ENCODE measurements around the gene NKAIN2. TPM values are rescaled to one million over a fixed set of nuclear protein-coding genes. Genes with fewer than 3 reads are reported as not detected.
"Not testable (repeated sequence)": the region's sequence is repeated elsewhere in the genome, so short reads cannot be mapped to it uniquely, and the experiment has no call there.

The NKAIN2 gene
- total RNA-seq, 2 experiments from 2014 or later = not detected

DNA sequence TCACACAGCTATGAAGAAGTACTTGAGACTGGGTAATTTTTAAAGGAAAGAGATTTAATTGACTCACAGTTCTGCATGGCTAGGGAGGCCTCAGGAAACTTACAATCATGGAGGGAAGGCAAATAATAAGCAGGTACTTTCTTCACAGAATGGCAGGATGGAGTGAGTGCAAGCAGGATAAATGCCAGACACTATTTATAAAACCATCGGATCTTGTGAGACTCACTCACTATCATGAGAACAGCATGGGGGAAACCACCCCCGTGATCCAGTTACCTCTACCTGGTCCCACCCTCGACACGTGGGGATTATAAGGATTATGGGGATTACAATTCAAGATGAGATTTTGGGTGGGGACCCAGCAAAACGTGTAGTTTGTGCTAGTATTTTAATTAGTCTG is 186.3 kb downstream of the NKAIN2 start:
- DNase-seq; H3K36me3 Mint-ChIP-seq (ENCODE audit: low read depth); POLR2A ChIA-PET; ATAC-seq; intact Hi-C loops (cut with DNase I, micrococcal nuclease); H3K9me3 Mint-ChIP-seq (ENCODE audit: low read depth); H3K4me1 Mint-ChIP-seq; H3K27ac Mint-ChIP-seq; H3K27me3 Mint-ChIP-seq; H3K4me3 Mint-ChIP-seq; CTCF ChIA-PET: not testable (repeated sequence)

- CTCF ChIA-PET = no interaction called here
- H3K27ac Mint-ChIP-seq = no peak overlapping the region
- no peaks in the 10 kb centered on the region for H3K4me1 Mint-ChIP-seq
- H3K27me3 Mint-ChIP-seq = no peaks in the 10 kb centered on the region
- H3K9me3 Mint-ChIP-seq (ENCODE audit: low read depth) = no peaks in the 10 kb centered on the region
- intact Hi-C loops (cut with DNase I, micrococcal nuclease) = no loop called here
- DNase-seq (no peak), ATAC-seq (no peak)
- H3K36me3 Mint-ChIP-seq (ENCODE audit: low read depth) = no peaks in the 10 kb centered on the region
- H3K4me3 Mint-ChIP-seq = no peak overlapping the region
- POLR2A ChIA-PET = no interaction called here
Measured at GRCh38 chr6:123990376-123990775, 186.7 kb downstream of the NKAIN2 start.

DNA sequence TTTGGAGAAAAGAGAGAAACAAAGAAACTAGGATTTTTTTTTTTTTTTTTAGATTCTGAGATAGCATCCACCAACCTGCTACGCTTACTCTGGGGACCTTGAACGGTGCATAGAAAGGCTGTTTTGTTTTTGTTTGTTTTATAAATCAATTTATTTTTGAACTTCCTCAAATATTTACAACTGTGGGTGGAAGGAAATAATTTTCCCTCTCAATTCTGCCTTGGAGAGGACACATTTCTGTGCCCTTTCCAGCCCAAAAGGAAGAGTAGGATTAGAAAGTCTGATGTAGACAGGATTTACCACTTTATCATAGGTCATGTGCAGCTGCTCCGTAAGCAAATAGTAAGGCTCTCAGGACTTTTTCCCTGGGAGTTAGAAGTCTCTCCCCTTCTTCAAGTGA is 190.5 kb downstream of the NKAIN2 start:
- ChIA-PET CTCF (no interaction called here), POLR2A (no interaction called here)
- no peaks in the 10 kb centered on the region for H3K9me3 Mint-ChIP-seq (ENCODE audit: low read depth)
- no peak overlapping the region for H3K4me3 Mint-ChIP-seq
- H3K27ac Mint-ChIP-seq = no peak overlapping the region
- no peaks in the 10 kb centered on the region for H3K27me3 Mint-ChIP-seq
- H3K4me1 Mint-ChIP-seq = no peaks in the 10 kb centered on the region
- intact Hi-C loops (cut with DNase I, micrococcal nuclease) = no loop called here
- ATAC-seq = no peak
- H3K36me3 Mint-ChIP-seq (ENCODE audit: low read depth) = no peaks in the 10 kb centered on the region
- DNase-seq = no peak

GRCh38 chr6:123994891-123995635 is 191.4 kb downstream of the NKAIN2 start:
- Mint-ChIP-seq H3K9me3 (ENCODE audit: low read depth) (no peaks in the 10 kb centered on the region), H3K4me1 (no peaks in the 10 kb centered on the region), H3K36me3 (ENCODE audit: low read depth) (no peaks in the 10 kb centered on the region), H3K27ac (no peak overlapping the region), H3K27me3 (no peaks in the 10 kb centered on the region), H3K4me3 (no peak overlapping the region)
- POLR2A ChIA-PET = no interaction called here
- DNase-seq (no peak), ATAC-seq (no peak)
- intact Hi-C loops (cut with DNase I, micrococcal nuclease) = no loop called here
- CTCF ChIA-PET = no interaction called here

GRCh38 chr6:123997223-123997622 is 193.6 kb downstream of the NKAIN2 start:
- DNase-seq = no peak
- Mint-ChIP-seq H3K27ac (no peak overlapping the region), H3K4me3 (no peak overlapping the region), H3K27me3 (no peaks in the 10 kb centered on the region), H3K4me1 (no peaks in the 10 kb centered on the region), H3K36me3 (ENCODE audit: low read depth) (no peaks in the 10 kb centered on the region), H3K9me3 (ENCODE audit: low read depth) (no peaks in the 10 kb centered on the region)
- no peak for ATAC-seq
- ChIA-PET CTCF (no interaction called here), POLR2A (no interaction called here)
- intact Hi-C loops (cut with DNase I, micrococcal nuclease) = no loop called here

GRCh38 chr6:124002377-124003081 is 198.9 kb downstream of the NKAIN2 start:
- H3K9me3 Mint-ChIP-seq (ENCODE audit: low read depth) = no peaks in the 10 kb centered on the region
- intact Hi-C loops (cut with DNase I, micrococcal nuclease) = no loop called here

DNA sequence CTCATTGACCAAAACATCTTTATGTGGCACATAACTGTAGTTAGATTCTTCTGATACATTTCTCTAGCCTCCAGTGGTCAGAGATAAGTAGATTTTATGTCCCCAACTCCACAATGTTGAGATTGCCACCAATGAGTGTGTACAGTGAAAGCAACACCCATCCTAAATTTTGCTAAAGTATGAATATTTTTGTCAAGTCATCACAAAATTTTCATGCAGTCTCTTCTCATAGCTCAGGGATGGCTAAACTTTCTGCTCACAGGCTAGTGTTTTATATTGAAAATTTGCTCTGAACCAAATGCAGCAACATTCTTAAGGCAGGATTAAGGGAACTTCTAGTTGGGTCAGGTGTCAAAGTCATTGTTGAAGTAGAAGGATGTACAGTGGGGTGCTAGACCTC is 203.6 kb downstream of the NKAIN2 start:
- Mint-ChIP-seq H3K4me3 (no peak overlapping the region), H3K4me1 (no peaks in the 10 kb centered on the region), H3K36me3 (ENCODE audit: low read depth) (no peaks in the 10 kb centered on the region), H3K9me3 (ENCODE audit: low read depth) (no peaks in the 10 kb centered on the region), H3K27me3 (no peaks in the 10 kb centered on the region), H3K27ac (no peak overlapping the region)
- no peak for ATAC-seq
- CTCF ChIA-PET = no interaction called here
- intact Hi-C loops (cut with DNase I, micrococcal nuclease) = no loop called here
- no peak for DNase-seq
- POLR2A ChIA-PET = no interaction called here

More at GRCh38 chr6:124002377-124003081, 198.9 kb downstream of the NKAIN2 start:
- Mint-ChIP-seq H3K27me3 (no peaks in the 10 kb centered on the region), H3K4me3 (no peak overlapping the region), H3K4me1 (no peaks in the 10 kb centered on the region), H3K36me3 (ENCODE audit: low read depth) (no peaks in the 10 kb centered on the region), H3K27ac (no peak overlapping the region)
- ATAC-seq (no peak), DNase-seq (no peak)
- CTCF ChIA-PET = no interaction called here
- POLR2A ChIA-PET = no interaction called here

DNA sequence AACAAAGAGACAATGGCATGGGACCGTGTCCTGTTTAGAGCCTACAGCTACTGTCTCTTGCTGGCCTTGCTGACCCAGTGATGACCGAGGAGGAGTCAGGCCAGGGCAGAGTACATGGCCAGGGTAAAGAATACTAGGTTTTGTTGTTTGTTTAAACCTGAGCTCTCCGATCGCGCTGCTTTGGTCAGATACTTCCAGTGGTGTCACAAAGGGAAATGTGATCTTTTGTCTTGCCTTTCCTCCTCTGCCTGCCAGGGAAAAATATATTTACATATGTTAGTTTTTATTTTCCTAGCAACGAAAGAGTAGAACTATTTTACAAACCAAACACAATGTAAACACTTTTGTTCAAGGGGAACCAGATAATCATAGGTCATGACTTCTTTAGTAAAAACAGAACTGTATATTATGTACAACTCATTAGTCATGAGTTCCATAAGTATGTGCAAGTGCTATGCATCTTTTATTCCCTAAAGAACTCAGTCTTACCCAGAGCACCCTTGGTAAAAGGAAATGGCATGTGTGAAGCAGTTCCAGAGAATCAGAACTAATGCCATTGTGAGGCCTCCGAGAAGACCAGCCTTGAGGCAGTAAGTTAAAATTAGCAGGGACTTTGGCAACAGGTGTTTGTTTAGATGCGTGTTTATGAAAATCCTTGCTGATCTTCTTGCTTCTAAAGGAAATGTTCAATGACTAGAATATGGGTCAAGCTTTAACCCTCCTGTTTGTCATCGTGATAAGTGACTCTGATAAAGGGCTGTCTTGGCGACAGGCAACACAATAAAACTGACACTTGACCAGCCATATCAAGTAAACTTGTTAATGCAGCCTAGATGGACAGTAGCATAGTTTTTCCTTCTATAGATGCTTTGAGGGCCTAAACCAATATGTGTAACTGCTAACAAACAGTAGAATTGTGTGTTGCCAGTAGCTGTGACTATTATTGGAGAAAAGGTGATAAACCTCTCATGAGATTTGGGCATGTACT is 204.6 kb downstream of the NKAIN2 start:
- no peaks in the 10 kb centered on the region for H3K36me3 Mint-ChIP-seq (ENCODE audit: low read depth)
- no peak overlapping the region for H3K4me3 Mint-ChIP-seq
- ChIA-PET CTCF (no interaction called here), POLR2A (no interaction called here)
- intact Hi-C loops (cut with DNase I, micrococcal nuclease) = no loop called here
- no peaks in the 10 kb centered on the region for H3K27me3 Mint-ChIP-seq
- no peak overlapping the region for H3K27ac Mint-ChIP-seq
- no peak for DNase-seq
- ATAC-seq = no peak
- H3K9me3 Mint-ChIP-seq (ENCODE audit: low read depth) = no peaks in the 10 kb centered on the region
- H3K4me1 Mint-ChIP-seq = no peaks in the 10 kb centered on the region

GRCh38 chr6:124008988-124009765 is 205.5 kb downstream of the NKAIN2 start:
- Mint-ChIP-seq H3K27me3 (no peaks in the 10 kb centered on the region), H3K9me3 (ENCODE audit: low read depth) (no peaks in the 10 kb centered on the region), H3K4me3 (no peak overlapping the region), H3K36me3 (ENCODE audit: low read depth) (no peaks in the 10 kb centered on the region), H3K4me1 (no peaks in the 10 kb centered on the region), H3K27ac (no peak overlapping the region)
- ATAC-seq (no peak), DNase-seq (no peak)
- intact Hi-C loops (cut with DNase I, micrococcal nuclease) = no loop called here
- POLR2A ChIA-PET = no interaction called here
- CTCF ChIA-PET = no interaction called here

DNA sequence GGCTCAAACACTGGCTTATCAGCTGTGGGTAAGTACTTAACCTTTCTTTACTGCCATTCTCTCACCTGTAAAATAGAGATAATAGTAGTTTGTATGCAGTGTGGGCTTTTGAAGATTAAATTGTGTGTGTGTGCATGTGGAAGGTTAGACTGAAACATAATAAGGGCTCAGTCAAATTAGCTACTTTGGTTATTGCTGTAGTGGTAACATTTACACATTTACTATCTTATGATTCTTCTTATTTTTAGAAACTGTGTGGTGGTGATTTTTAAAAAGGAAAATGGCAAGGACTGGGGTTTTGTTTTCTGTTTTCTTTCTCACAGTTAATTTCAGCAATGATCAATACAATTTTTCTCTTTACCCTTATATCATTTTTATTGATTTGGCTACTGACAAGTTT is 206.9 kb downstream of the NKAIN2 start:
- Mint-ChIP-seq H3K4me3 (no peak overlapping the region), H3K4me1 (no peaks in the 10 kb centered on the region), H3K36me3 (ENCODE audit: low read depth) (no peaks in the 10 kb centered on the region), H3K27ac (no peak overlapping the region), H3K9me3 (ENCODE audit: low read depth) (no peaks in the 10 kb centered on the region), H3K27me3 (no peaks in the 10 kb centered on the region)
- ChIA-PET POLR2A (no interaction called here), CTCF (interaction anchor here (0.5 kb wide), 1 partner anchor 378 kb away, joined by 3 read pairs; no protein-coding TSS in a partner anchor)
- ATAC-seq (no peak), DNase-seq (no peak)
- intact Hi-C loops (cut with DNase I, micrococcal nuclease) = no loop called here

GRCh38 chr6:124011180-124011579 is 207.5 kb downstream of the NKAIN2 start:
- H3K9me3 Mint-ChIP-seq (ENCODE audit: low read depth) = no peaks in the 10 kb centered on the region
- H3K4me3 Mint-ChIP-seq = no peak overlapping the region
- ATAC-seq = no peak
- H3K36me3 Mint-ChIP-seq (ENCODE audit: low read depth) = no peaks in the 10 kb centered on the region
- no peaks in the 10 kb centered on the region for H3K27me3 Mint-ChIP-seq
- CTCF ChIA-PET = no interaction called here
- DNase-seq = no peak
- POLR2A ChIA-PET = no interaction called here
- no peaks in the 10 kb centered on the region for H3K4me1 Mint-ChIP-seq
- intact Hi-C loops (cut with DNase I, micrococcal nuclease) = no loop called here
- H3K27ac Mint-ChIP-seq = no peak overlapping the region

All from activated CD4-positive, alpha-beta T cell treated with anti-CD3 and anti-CD28 coated beads for 36 hours (primary cell).